ENCODE results near the gene ERCC6L2. TPM values are rescaled to one million over a fixed set of nuclear protein-coding genes. Genes with fewer than 3 reads are reported as not detected.

Gene ERCC6L2
- total and polyA plus RNA-seq, 10 of the 15 experiments (the other 5 are each of a cell fraction or from before 2014, with no cell fraction given) = 8.1 to 45.0 (median 22.6) TPM

DNA sequence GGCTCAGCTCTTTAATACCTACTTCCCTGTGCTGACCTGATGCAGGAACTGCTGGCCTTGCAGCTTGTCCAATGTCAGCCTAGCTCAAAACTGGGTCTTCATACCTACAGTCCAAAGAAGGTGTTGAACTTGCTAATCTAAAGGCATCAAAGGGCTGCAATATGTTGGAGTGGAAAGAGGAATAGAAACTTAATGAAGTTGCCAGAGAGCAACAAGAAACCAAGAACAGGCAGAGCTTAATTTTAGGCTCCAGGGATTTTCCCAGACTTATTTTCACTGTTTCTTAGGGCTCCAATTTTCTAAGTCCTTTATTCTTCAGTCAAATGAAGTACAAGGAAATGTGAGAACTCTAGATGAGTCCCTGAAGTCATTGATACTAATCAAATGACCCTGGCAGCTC is 17.6 kb upstream of the ERCC6L2 start (continued):
- TF ChIP-seq, protein P1, sequence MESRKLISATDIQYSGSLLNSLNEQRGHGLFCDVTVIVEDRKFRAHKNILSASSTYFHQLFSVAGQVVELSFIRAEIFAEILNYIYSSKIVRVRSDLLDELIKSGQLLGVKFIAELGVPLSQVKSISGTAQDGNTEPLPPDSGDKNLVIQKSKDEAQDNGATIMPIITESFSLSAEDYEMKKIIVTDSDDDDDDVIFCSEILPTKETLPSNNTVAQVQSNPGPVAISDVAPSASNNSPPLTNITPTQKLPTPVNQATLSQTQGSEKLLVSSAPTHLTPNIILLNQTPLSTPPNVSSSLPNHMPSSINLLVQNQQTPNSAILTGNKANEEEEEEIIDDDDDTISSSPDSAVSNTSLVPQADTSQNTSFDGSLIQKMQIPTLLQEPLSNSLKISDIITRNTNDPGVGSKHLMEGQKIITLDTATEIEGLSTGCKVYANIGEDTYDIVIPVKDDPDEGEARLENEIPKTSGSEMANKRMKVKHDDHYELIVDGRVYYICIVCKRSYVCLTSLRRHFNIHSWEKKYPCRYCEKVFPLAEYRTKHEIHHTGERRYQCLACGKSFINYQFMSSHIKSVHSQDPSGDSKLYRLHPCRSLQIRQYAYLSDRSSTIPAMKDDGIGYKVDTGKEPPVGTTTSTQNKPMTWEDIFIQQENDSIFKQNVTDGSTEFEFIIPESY (IDR thresholded peaks at IDR 0.05) = no peak
- TF ChIP-seq ZBTB4 (CRISPR knock-in tag; IDR thresholded peaks at IDR 0.05) = no peak
- no peak for TF ChIP-seq GATAD2B (conservative IDR thresholded peaks at IDR 0.05; ENCODE audit: low read depth)
- TF ChIP-seq RELB (IDR thresholded peaks at IDR 0.05; ENCODE audit: low read depth) = 0 out of 2 replicates have a peak, but pooled peaks have one; percentile 41
- TF ChIP-seq EP300 (IDR thresholded peaks at IDR 0.05; ENCODE audit: borderline replicate concordance in 1 of 2, control insufficient read depth in 1 of 2, low read depth in 2 of 2, low read length in 2 of 2) = peak in 1 of 2 experiments; percentile 15; a peak in 1 of 4 replicates
- TF ChIP-seq GABPA (IDR thresholded peaks at IDR 0.05; ENCODE audit: low read depth) = no peak
- TF ChIP-seq, protein P2, sequence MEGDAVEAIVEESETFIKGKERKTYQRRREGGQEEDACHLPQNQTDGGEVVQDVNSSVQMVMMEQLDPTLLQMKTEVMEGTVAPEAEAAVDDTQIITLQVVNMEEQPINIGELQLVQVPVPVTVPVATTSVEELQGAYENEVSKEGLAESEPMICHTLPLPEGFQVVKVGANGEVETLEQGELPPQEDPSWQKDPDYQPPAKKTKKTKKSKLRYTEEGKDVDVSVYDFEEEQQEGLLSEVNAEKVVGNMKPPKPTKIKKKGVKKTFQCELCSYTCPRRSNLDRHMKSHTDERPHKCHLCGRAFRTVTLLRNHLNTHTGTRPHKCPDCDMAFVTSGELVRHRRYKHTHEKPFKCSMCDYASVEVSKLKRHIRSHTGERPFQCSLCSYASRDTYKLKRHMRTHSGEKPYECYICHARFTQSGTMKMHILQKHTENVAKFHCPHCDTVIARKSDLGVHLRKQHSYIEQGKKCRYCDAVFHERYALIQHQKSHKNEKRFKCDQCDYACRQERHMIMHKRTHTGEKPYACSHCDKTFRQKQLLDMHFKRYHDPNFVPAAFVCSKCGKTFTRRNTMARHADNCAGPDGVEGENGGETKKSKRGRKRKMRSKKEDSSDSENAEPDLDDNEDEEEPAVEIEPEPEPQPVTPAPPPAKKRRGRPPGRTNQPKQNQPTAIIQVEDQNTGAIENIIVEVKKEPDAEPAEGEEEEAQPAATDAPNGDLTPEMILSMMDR (IDR thresholded peaks at IDR 0.05 in 2 of 3, conservative IDR thresholded peaks at IDR 0.05 in 1 of 3; ENCODE audit: control insufficient read depth in 2 of 3, extremely low read depth in 1 of 3, insufficient read depth in 1 of 3, low read depth in 3 of 3, low read length in 3 of 3) = no peak
- TF ChIP-seq PAX5 (IDR thresholded peaks at IDR 0.05; ENCODE audit: borderline replicate concordance, low read depth, low read length) = no peak
- TF ChIP-seq RBBP5 (conservative IDR thresholded peaks at IDR 0.05) = no peak
- TF ChIP-seq RUNX3 (IDR thresholded peaks at IDR 0.05; ENCODE audit: low read length) = peak; percentile 46; the same call in 1 of the 2 replicates
- TF ChIP-seq, protein P3, sequence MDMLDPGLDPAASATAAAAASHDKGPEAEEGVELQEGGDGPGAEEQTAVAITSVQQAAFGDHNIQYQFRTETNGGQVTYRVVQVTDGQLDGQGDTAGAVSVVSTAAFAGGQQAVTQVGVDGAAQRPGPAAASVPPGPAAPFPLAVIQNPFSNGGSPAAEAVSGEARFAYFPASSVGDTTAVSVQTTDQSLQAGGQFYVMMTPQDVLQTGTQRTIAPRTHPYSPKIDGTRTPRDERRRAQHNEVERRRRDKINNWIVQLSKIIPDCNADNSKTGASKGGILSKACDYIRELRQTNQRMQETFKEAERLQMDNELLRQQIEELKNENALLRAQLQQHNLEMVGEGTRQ (IDR thresholded peaks at IDR 0.05; ENCODE audit: borderline replicate concordance, low read depth, low read length) = no peak
- TF ChIP-seq MEF2A (IDR thresholded peaks at IDR 0.05; ENCODE audit: insufficient read depth, low read depth, low read length) = peak; percentile 68
- TF ChIP-seq SPI1 (IDR thresholded peaks at IDR 0.05; ENCODE audit: borderline replicate concordance, insufficient read depth, low read depth, low read length) = peak; percentile 93
- TF ChIP-seq NR2F1 (conservative IDR thresholded peaks at IDR 0.05) = 0 out of 2 replicates have a peak, but pooled peaks have one; percentile 25

Data from GM12878 (cell line).